ENCODE measurements around the gene TMEM150C.

Gene TMEM150C

DNA sequence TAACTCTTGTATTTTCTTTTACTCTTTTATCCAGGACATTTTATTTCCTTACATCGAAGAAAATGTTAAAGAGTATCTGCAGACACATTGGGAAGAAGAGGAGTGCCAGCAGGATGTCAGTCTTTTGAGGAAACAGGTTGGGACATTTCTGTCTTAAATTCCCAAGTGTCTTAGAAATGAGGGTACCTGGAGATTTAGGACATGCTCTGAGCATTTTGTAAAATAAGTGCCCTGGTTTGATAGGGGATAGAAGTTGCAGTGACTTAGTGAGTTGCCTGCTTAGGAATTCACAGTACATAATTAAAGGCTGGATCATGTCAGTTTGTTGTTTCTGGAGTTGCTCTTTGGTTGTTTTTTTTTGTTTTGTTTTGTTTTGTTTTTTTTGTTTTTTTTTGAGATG lies 113.9 kb downstream of the TMEM150C start:
- H3K27ac ChIP-seq (replicated peaks), result no peak overlapping the region
- TF ChIP-seq POLR2AphosphoS5 (IDR thresholded peaks at IDR 0.05; ENCODE audit: low read depth) (no peak), GABPA (IDR thresholded peaks at IDR 0.05; ENCODE audit: low read depth) (no peak), SPI1 (IDR thresholded peaks at IDR 0.05; ENCODE audit: borderline replicate concordance, low read depth) (no peak)
- TF ChIP-seq, protein P1, sequence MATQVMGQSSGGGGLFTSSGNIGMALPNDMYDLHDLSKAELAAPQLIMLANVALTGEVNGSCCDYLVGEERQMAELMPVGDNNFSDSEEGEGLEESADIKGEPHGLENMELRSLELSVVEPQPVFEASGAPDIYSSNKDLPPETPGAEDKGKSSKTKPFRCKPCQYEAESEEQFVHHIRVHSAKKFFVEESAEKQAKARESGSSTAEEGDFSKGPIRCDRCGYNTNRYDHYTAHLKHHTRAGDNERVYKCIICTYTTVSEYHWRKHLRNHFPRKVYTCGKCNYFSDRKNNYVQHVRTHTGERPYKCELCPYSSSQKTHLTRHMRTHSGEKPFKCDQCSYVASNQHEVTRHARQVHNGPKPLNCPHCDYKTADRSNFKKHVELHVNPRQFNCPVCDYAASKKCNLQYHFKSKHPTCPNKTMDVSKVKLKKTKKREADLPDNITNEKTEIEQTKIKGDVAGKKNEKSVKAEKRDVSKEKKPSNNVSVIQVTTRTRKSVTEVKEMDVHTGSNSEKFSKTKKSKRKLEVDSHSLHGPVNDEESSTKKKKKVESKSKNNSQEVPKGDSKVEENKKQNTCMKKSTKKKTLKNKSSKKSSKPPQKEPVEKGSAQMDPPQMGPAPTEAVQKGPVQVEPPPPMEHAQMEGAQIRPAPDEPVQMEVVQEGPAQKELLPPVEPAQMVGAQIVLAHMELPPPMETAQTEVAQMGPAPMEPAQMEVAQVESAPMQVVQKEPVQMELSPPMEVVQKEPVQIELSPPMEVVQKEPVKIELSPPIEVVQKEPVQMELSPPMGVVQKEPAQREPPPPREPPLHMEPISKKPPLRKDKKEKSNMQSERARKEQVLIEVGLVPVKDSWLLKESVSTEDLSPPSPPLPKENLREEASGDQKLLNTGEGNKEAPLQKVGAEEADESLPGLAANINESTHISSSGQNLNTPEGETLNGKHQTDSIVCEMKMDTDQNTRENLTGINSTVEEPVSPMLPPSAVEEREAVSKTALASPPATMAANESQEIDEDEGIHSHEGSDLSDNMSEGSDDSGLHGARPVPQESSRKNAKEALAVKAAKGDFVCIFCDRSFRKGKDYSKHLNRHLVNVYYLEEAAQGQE (IDR thresholded peaks at IDR 0.05; ENCODE audit: insufficient replicate concordance, low read depth), result no peak
- TF ChIP-seq, protein P2, sequence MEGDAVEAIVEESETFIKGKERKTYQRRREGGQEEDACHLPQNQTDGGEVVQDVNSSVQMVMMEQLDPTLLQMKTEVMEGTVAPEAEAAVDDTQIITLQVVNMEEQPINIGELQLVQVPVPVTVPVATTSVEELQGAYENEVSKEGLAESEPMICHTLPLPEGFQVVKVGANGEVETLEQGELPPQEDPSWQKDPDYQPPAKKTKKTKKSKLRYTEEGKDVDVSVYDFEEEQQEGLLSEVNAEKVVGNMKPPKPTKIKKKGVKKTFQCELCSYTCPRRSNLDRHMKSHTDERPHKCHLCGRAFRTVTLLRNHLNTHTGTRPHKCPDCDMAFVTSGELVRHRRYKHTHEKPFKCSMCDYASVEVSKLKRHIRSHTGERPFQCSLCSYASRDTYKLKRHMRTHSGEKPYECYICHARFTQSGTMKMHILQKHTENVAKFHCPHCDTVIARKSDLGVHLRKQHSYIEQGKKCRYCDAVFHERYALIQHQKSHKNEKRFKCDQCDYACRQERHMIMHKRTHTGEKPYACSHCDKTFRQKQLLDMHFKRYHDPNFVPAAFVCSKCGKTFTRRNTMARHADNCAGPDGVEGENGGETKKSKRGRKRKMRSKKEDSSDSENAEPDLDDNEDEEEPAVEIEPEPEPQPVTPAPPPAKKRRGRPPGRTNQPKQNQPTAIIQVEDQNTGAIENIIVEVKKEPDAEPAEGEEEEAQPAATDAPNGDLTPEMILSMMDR (IDR thresholded peaks at IDR 0.05; ENCODE audit: insufficient read depth, low read length), result no peak
- H3K4me3 ChIP-seq (replicated peaks; ENCODE audit: insufficient read depth, low read length), result no peak overlapping the region
- no peaks in the 10 kb centered on the region for H3K27me3 ChIP-seq (ENCODE audit: insufficient read depth, poor library complexity, severe bottlenecking)
- no peak for DNase-seq (ENCODE audit: low read depth in 1 of 2, low spot score in 1 of 2)

- H3K27ac ChIP-seq (replicated peaks), result no peak overlapping the region
- no peaks in the 10 kb centered on the region for H3K27me3 ChIP-seq (ENCODE audit: insufficient read depth, poor library complexity, severe bottlenecking)
- no peak overlapping the region for H3K4me3 ChIP-seq (replicated peaks; ENCODE audit: insufficient read depth, low read length)
- TF ChIP-seq, protein P2 (IDR thresholded peaks at IDR 0.05; ENCODE audit: insufficient read depth, low read length), result no peak
- TF ChIP-seq GABPA (IDR thresholded peaks at IDR 0.05; ENCODE audit: low read depth) (no peak), POLR2AphosphoS5 (IDR thresholded peaks at IDR 0.05; ENCODE audit: low read depth) (no peak), SPI1 (IDR thresholded peaks at IDR 0.05; ENCODE audit: borderline replicate concordance, low read depth) (no peak)
- TF ChIP-seq, protein P1 (IDR thresholded peaks at IDR 0.05; ENCODE audit: insufficient replicate concordance, low read depth), result no peak
- no peak for DNase-seq (ENCODE audit: low read depth in 1 of 2, low spot score in 1 of 2)
Measured at GRCh38 chr4:82439088-82439487, 122.7 kb downstream of the TMEM150C start.

- H3K27ac ChIP-seq (replicated peaks), result no peak overlapping the region
- no peak for DNase-seq (ENCODE audit: low read depth in 1 of 2, low spot score in 1 of 2)
- H3K27me3 ChIP-seq (ENCODE audit: insufficient read depth, poor library complexity, severe bottlenecking), result no peaks in the 10 kb centered on the region
Measured at GRCh38 chr4:82437285-82438005, 124.3 kb downstream of the TMEM150C start.

DNA sequence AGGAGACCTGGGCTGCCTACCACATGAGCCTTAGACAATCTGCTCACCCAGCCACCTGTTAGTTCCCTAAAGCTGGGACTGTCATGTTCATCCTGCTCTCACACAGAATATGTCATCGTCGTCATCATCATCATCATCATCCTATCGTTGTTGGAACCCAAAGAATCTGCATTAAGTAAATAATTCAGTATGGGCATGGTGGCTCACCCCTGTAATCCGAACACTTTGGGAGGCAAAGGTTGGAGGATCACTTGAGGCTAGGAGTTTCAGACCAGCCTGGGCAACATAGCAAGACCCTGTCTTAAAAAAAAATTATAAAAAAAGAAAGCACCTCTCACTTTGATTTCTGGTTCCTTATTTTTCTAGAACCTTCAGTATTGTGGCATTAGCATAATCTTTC lies 125.0 kb downstream of the TMEM150C start:
- no peak overlapping the region for H3K27ac ChIP-seq (replicated peaks)
- no peak for DNase-seq (ENCODE audit: low read depth in 1 of 2, low spot score in 1 of 2)
- no peaks in the 10 kb centered on the region for H3K27me3 ChIP-seq (ENCODE audit: insufficient read depth, poor library complexity, severe bottlenecking)
- TF ChIP-seq GABPA (IDR thresholded peaks at IDR 0.05; ENCODE audit: low read depth) (no peak), POLR2AphosphoS5 (IDR thresholded peaks at IDR 0.05; ENCODE audit: low read depth) (no peak), SPI1 (IDR thresholded peaks at IDR 0.05; ENCODE audit: borderline replicate concordance, low read depth) (no peak)
- TF ChIP-seq, protein P2 (IDR thresholded peaks at IDR 0.05; ENCODE audit: insufficient read depth, low read length), result no peak
- TF ChIP-seq, protein P1 (IDR thresholded peaks at IDR 0.05; ENCODE audit: insufficient replicate concordance, low read depth), result no peak
- H3K4me3 ChIP-seq (replicated peaks; ENCODE audit: insufficient read depth, low read length), result no peak overlapping the region

More at GRCh38 chr4:82437285-82438005, 124.3 kb downstream of the TMEM150C start:
- no peak for TF ChIP-seq POLR2AphosphoS5 (IDR thresholded peaks at IDR 0.05; ENCODE audit: low read depth)
- H3K4me3 ChIP-seq (replicated peaks; ENCODE audit: insufficient read depth, low read length), result no peak overlapping the region
